Activated T-cell treated with anti-CD3 and anti-CD28 coated beads, Interleukin-2, amount 50 U/mL, for 72 hours (primary cell): ENCODE results near the gene OR6B1. TPM values are rescaled to one million over a fixed set of nuclear protein-coding genes. Genes with fewer than 3 reads are reported as not detected.
A peak's percentile ranks its signal among the peaks of the same experiment; 100 is the strongest.

Experiments
- ATAC-seq, 2 donors: fragments of 150-1000 bp; cut with Tn5 transposase; replicated peaks in 1 of 2; 2 replicates each; pipeline ENCODE4 v1.10.0; 2021; ENCODE audit warnings: moderate library complexity in 2 of 2, mild to moderate bottlenecking in 1 of 2
- DNase-seq, 2 donors: peaks; one replicate each; pipeline ENCODE4 v3.0.0; 2021 to 2022; ENCODE audit warnings: mixed read lengths in 1 of 2
- H3K27ac Mint-ChIP-seq: one replicate; pipeline ENCODE4 v1.8.0; 2022; ENCODE audit warnings: mild to moderate bottlenecking, moderate library complexity, mixed read lengths
- H3K27me3 Mint-ChIP-seq: one replicate; pipeline ENCODE4 v1.8.0; 2022; ENCODE audit warnings: low read depth, mixed read lengths
- H3K36me3 Mint-ChIP-seq, 2 donors: one replicate each; pipeline ENCODE4 v1.8.0; 2022; ENCODE audit warnings: mixed read lengths in 2 of 2, mild to moderate bottlenecking in 1 of 2; ENCODE audit not compliant: insufficient read depth in 2 of 2
- H3K4me1 Mint-ChIP-seq: one replicate; pipeline ENCODE4 v1.8.0; 2022; ENCODE audit warnings: low read depth, mixed read lengths
- H3K4me3 Mint-ChIP-seq, 2 donors: one replicate each; pipeline ENCODE4 v1.8.0; 2022; ENCODE audit warnings: mild to moderate bottlenecking in 2 of 2, mixed read lengths in 2 of 2, moderate library complexity in 2 of 2
- H3K9me3 Mint-ChIP-seq, 2 donors: one replicate each; pipeline ENCODE4 v1.8.0; 2022; ENCODE audit warnings: mixed read lengths in 2 of 2
- total RNA-seq, 2 donors: library from RNA; stranded (reverse); gene quantifications; one replicate each; pipeline ENCODE4 v1.2.3, GENCODE V29; 2022

Gene OR6B1
- total RNA-seq = not detected

DNA sequence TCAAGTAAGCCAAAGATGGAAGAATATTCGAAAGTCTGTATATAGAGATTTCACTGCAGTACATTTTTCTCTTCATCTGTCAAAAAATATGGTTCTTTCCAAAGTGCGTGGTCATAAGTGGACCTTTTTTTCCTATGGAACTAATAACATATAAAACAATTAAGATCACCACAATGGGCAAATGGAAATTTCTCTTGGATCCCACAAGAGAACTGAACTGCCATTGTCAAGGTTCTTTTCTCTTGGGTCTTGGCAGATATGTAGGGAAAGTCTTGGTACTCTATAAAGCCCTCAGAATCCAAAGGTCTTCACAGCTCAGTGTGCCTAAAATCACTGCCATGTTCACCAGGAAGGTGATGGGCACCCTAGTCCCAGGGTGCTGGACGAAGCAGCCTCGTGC, at the start of gene OR6B1:
TSS of gene OR6B1 (plus strand) at position 301 of the 400 bp plus-strand sequence. CDS start 3,677 bp downstream, outside the sequence.
- Mint-ChIP-seq H3K36me3 (no peaks in the 10 kb centered on the region), H3K27me3 (peaks cover 13% of the 10 kb centered on the region), H3K4me1 (no peaks in the 10 kb centered on the region), H3K9me3 (no peaks in the 10 kb centered on the region), H3K4me3 (no peak within 1 kb of the TSS), H3K27ac (no peak within 1 kb of the TSS)
- ATAC-seq (no peak), DNase-seq (no peak)

- Mint-ChIP-seq H3K9me3 (no peaks in the 10 kb centered on the region), H3K36me3 (no peaks in the 10 kb centered on the region), H3K27me3 (peaks cover 45% of the 10 kb centered on the region), H3K27ac (no peak overlapping the region), H3K4me1 (no peaks in the 10 kb centered on the region), H3K4me3 (no peak overlapping the region)
- DNase-seq = no peak
- no peak for ATAC-seq
Observed at GRCh38 chr7:143953421-143953820, 46.7 kb upstream of the OR6B1 start.

GRCh38 chr7:143954135-143954534, 46.0 kb upstream of the OR6B1 start:
- no peak for DNase-seq
- no peaks in the 10 kb centered on the region for H3K9me3 Mint-ChIP-seq
- no peak for ATAC-seq
- no peak overlapping the region for H3K4me3 Mint-ChIP-seq
- no peaks in the 10 kb centered on the region for H3K36me3 Mint-ChIP-seq
- H3K27me3 Mint-ChIP-seq = peaks cover 43% of the 10 kb centered on the region
- H3K27ac Mint-ChIP-seq = no peak overlapping the region
- no peaks in the 10 kb centered on the region for H3K4me1 Mint-ChIP-seq

GRCh38 chr7:143954544-143954943, 45.6 kb upstream of the OR6B1 start, which contains the start of gene OR2F1:
Gene OR2F1 (plus strand): TSS chr7:143954844. CDS start chr7:143959971, 5,127 bp downstream.
- H3K36me3 Mint-ChIP-seq = no peaks in the 10 kb centered on the region
- ATAC-seq = no peak
- peaks cover 39% of the 10 kb centered on the region for H3K27me3 Mint-ChIP-seq
- H3K9me3 Mint-ChIP-seq = no peaks in the 10 kb centered on the region
- no peaks in the 10 kb centered on the region for H3K4me1 Mint-ChIP-seq
- no peak within 1 kb of the TSS for H3K4me3 Mint-ChIP-seq
- DNase-seq = no peak
- H3K27ac Mint-ChIP-seq = no peak within 1 kb of the TSS

DNA sequence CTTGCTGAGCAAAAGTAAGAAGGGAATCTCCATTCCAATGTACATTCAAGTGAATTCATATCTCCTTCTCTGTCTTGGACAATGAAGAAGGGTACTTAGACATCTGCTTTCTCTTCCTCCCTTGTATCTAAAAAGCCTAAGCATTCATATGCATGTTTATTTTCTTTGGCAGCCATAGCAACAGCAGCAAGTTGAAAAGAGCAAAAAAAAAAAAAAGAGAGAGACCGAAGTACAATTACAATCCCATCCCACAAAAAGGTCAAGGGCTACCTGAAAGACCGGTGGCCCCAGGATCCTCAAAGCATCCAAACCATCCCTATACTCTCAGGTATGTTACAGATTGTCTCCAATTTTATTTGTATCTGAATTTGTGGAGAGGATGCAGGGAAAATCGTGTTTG, 41.3 kb upstream of the OR6B1 start:
- H3K4me1 Mint-ChIP-seq = no peaks in the 10 kb centered on the region
- DNase-seq = no peak
- no peaks in the 10 kb centered on the region for H3K36me3 Mint-ChIP-seq
- H3K27me3 Mint-ChIP-seq = peaks cover 49% of the 10 kb centered on the region
- H3K27ac Mint-ChIP-seq = no peak overlapping the region
- no peak for ATAC-seq
- no peaks in the 10 kb centered on the region for H3K9me3 Mint-ChIP-seq
- H3K4me3 Mint-ChIP-seq = no peak overlapping the region

GRCh38 chr7:143960813-143961610, 39.1 kb upstream of the OR6B1 start:
- no peaks in the 10 kb centered on the region for H3K4me1 Mint-ChIP-seq
- peak overlapping the region; percentile 55 for H3K27ac Mint-ChIP-seq
- no peaks in the 10 kb centered on the region for H3K9me3 Mint-ChIP-seq
- H3K27me3 Mint-ChIP-seq = peaks cover 46% of the 10 kb centered on the region
- H3K4me3 Mint-ChIP-seq = peak overlapping the region in 1 of 2 donors; percentile 18
- no peak for DNase-seq
- ATAC-seq = peak; percentile 52 to 81
- no peaks in the 10 kb centered on the region for H3K36me3 Mint-ChIP-seq

DNA sequence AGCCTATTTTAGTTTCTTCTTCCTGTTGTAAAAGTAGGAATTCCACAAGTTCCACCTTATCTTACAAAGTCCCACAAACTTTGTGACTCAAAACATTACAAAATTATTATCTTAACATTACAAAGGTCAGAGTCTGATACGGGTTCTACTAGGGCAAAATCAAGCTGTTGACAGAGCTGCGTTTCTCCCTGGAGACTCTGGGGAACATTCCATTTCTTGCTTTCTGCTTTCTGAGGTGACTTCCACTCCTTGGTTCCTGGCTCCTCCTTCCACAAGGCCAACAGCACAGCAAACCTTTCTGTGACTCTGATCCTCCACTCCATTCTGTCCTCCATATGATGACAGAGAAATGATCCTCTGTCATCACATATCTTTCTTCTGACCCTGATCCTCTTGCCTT, 34.8 kb upstream of the OR6B1 start:
- H3K9me3 Mint-ChIP-seq = no peaks in the 10 kb centered on the region
- no peaks in the 10 kb centered on the region for H3K36me3 Mint-ChIP-seq
- ATAC-seq (no peak), DNase-seq (no peak)
- H3K4me3 Mint-ChIP-seq = no peak overlapping the region
- H3K27ac Mint-ChIP-seq = no peak overlapping the region
- H3K4me1 Mint-ChIP-seq = no peaks in the 10 kb centered on the region
- H3K27me3 Mint-ChIP-seq = peaks cover 18% of the 10 kb centered on the region

DNA sequence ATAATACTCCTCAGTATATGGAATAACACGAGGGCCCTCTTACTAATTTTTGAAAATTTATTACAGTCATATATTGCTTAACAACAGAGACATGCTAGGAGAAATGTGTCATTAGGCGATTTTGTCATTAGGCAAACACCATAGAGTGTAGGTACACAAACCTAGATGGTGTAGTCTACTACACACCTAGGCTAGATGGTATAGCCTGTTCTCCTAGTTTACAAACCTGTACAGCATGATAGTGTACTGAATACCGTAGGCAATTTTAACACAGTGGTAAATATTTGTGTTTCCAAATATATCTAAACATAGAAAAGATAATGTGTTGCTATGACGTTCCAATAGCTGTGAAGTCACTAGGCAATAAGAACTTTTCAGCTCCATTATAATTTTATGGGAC, 32.7 kb upstream of the OR6B1 start:
- Mint-ChIP-seq H3K4me1 (no peaks in the 10 kb centered on the region), H3K27ac (no peak overlapping the region), H3K4me3 (no peak overlapping the region), H3K27me3 (peaks cover 10% of the 10 kb centered on the region), H3K36me3 (peaks cover 0 to 3% of the 10 kb centered on the region in 2 donors), H3K9me3 (no peaks in the 10 kb centered on the region)
- DNase-seq = no peak
- ATAC-seq = no peak

GRCh38 chr7:143973870-143974416, 26.2 kb upstream of the OR6B1 start:
- no peak for DNase-seq
- no peak for ATAC-seq
- no peak overlapping the region for H3K4me3 Mint-ChIP-seq
- H3K9me3 Mint-ChIP-seq = no peaks in the 10 kb centered on the region
- H3K27ac Mint-ChIP-seq = no peak overlapping the region
- peaks cover 0 to 3% of the 10 kb centered on the region in 2 donors for H3K36me3 Mint-ChIP-seq
- no peaks in the 10 kb centered on the region for H3K4me1 Mint-ChIP-seq
- no peaks in the 10 kb centered on the region for H3K27me3 Mint-ChIP-seq

GRCh38 chr7:143974459-143974858, 25.7 kb upstream of the OR6B1 start:
- Mint-ChIP-seq H3K27me3 (no peaks in the 10 kb centered on the region), H3K9me3 (no peaks in the 10 kb centered on the region), H3K4me1 (no peaks in the 10 kb centered on the region), H3K27ac (no peak overlapping the region), H3K4me3 (no peak overlapping the region), H3K36me3 (peaks cover 0 to 3% of the 10 kb centered on the region in 2 donors)
- DNase-seq (no peak), ATAC-seq (no peak)

DNA sequence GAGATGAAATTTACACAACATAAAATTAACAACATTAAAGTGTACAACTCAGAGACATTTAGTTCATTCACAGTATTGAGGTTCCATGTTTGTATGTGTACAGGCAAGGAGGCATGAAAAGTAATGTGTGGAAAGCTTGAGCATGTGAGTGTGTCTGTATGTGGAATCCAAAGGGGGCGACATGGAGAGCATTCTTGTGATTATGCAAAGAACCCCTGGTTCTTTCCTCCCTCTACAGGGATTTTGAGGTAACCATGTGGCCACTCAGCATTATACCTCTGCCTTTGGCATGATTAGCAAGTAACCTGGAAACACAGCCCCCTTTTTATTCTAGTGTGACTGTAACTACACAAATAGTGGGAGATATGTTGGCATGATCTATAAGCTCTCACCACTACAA, 24.5 kb upstream of the OR6B1 start:
- Mint-ChIP-seq H3K4me1 (no peaks in the 10 kb centered on the region), H3K36me3 (peaks cover 0 to 3% of the 10 kb centered on the region in 2 donors), H3K9me3 (no peaks in the 10 kb centered on the region), H3K27ac (no peak overlapping the region), H3K27me3 (no peaks in the 10 kb centered on the region), H3K4me3 (no peak overlapping the region)
- no peak for DNase-seq
- ATAC-seq = no peak

GRCh38 chr7:143978585-143978984, 21.5 kb upstream of the OR6B1 start:
- Mint-ChIP-seq H3K36me3 (no peaks in the 10 kb centered on the region), H3K9me3 (no peaks in the 10 kb centered on the region), H3K4me3 (no peak overlapping the region), H3K27ac (no peak overlapping the region), H3K27me3 (no peaks in the 10 kb centered on the region), H3K4me1 (no peaks in the 10 kb centered on the region)
- no peak for ATAC-seq
- DNase-seq = no peak

GRCh38 chr7:143979359-143979758, 20.8 kb upstream of the OR6B1 start:
- Mint-ChIP-seq H3K9me3 (no peaks in the 10 kb centered on the region), H3K4me3 (no peak overlapping the region), H3K4me1 (no peaks in the 10 kb centered on the region), H3K36me3 (no peaks in the 10 kb centered on the region), H3K27me3 (no peaks in the 10 kb centered on the region), H3K27ac (no peak overlapping the region)
- ATAC-seq (no peak), DNase-seq (no peak)

DNA sequence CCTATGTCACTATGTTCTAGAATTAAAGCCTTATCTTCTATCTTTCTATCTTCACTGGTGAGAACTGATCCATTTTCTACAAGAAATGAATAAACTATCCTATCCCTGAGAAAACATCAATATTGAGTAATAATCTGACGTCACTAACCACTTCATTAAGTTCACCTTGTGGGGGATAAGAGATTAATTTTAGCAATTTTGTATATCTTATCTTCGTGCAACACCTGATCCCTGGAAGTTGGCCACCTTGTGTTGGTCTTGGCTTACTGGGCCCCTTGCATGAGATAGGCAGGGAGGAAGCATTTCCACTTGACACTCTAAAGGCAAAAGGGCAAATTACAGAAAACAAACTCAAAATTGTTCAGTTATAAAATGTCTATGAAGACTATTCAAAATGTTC, 20.1 kb upstream of the OR6B1 start:
- Mint-ChIP-seq H3K27ac (no peak overlapping the region), H3K9me3 (no peaks in the 10 kb centered on the region), H3K4me1 (no peaks in the 10 kb centered on the region), H3K27me3 (no peaks in the 10 kb centered on the region), H3K36me3 (no peaks in the 10 kb centered on the region), H3K4me3 (no peak overlapping the region)
- ATAC-seq (no peak), DNase-seq (no peak)
